Kidney glomerular epithelial cell (primary cell): ENCODE measurements around the gene RGS19.

Source experiments
- DNase-seq: peaks from one replicate; lab custom pipeline; 2025; lab: John Stamatoyannopoulos, UW

Gene RGS19

DNA sequence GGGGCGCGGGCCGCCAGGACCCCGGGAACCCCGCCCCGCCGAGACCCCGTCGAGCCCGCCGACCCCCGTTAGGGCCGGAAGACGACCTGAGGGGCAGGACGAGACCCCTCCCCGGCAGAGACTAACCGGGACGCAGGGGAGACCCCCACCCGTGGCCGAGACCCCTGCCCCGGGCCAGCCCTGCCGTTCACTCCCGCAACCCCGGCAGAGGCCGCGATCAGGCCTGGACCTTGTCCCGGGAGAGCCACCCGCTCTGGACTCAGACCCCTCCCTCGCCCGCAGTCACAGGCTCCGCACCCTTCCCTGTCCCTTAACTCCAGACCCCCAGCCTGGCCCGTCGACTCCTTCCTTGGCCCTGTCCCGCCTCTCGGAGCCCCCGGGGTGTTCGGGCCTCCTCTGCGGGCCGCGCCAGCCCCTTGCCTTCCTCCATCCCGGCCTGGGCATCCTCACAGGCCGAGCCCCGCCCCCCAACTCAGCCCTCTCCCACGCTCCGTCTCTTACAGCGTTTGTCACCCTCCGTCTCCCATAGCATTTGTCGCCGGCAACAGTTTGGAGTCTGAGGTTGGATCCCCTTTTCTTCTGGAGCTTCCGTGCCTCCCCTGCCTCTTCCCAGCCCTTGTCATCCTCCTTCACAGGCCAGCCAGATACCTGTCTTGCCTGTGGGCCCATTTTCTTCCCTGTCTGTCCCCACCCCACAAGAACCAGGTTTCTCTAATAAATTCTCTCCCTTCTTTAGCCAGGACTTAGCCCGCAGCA, 15.8 kb downstream of the RGS19 start:
- DNase-seq: no peak

DNA sequence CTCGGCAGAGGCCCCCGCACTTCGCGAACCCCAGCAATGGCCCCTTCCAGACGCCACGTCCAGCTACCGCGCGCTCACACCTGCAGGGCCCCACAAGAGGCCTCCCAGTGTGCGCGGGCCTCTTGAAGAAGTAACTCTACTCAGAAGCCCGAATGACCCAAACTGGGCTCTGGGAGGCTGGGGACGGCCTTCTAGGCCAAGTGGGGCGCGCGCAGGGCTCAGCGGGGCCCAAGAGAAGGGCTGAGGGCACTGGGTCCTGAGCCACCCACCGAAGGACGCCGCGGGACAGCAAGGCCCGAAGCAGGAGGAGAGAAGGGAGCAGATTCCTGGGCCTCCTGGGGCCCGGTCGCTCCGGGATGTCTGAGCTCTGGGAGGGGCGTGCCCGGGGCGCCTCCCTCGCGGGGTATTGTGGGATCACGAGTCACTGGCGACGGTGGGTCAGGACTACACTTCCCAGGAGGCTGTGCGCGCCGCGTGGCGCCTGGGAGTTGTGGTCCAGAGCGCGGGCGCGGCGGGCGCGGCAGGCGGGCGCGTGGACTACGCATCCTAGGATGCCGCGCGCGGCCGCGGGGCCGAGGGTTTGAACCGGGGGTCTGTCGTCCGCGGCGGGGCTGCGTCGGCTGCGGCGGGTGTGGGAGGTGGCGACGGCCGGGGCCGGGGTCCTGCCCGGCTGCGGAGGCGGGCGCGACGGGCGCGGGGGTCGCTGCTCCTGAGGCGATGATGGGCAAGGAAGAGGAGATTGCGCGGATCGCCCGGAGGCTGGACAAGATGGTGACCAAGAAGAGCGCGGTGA, 16.5 kb downstream of the RGS19 start, which contains the start of gene TCEA2:
Gene TCEA2 (plus strand): TSS at position 603 of the 793 bp plus-strand sequence. CDS start 115 bp downstream, at position 718.
- peak; percentile 92 for DNase-seq

DNA sequence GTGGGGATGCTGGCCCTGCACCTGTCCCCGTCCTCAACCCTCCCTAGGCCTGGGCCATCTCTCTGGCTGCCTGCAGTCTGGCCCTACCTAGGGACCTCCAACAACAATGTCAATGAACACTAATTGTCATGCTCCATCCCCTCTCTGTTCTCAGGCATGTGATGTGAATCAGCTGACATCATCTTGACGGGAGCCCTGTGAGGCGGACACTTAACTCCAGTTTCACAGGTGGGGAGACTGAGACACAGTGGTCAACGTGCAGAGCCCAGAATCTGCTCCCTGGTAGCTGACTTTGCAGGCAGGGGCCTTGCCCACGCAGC, 17.1 kb downstream of the RGS19 start:
- no peak for DNase-seq

DNA sequence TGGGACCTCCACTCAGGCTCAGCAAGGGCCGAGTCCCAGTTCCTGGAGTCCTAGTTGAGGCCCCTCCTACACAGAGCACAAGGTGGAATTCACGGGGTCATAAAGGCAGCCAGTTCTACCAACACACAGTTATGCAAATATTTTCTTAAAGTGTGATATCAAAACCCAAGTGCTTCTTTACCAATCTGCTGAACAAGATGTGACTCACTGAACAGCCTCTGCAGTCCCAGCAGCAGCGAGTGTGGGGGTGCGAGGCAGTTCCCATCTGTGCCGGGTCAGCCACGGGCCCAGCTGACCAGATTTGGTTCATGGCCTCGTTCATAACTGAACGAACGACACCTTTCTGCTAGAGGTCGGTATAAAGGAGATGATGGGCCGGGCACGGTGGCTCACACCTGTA, 20.8 kb downstream of the RGS19 start:
- DNase-seq: peak; percentile 79

DNA sequence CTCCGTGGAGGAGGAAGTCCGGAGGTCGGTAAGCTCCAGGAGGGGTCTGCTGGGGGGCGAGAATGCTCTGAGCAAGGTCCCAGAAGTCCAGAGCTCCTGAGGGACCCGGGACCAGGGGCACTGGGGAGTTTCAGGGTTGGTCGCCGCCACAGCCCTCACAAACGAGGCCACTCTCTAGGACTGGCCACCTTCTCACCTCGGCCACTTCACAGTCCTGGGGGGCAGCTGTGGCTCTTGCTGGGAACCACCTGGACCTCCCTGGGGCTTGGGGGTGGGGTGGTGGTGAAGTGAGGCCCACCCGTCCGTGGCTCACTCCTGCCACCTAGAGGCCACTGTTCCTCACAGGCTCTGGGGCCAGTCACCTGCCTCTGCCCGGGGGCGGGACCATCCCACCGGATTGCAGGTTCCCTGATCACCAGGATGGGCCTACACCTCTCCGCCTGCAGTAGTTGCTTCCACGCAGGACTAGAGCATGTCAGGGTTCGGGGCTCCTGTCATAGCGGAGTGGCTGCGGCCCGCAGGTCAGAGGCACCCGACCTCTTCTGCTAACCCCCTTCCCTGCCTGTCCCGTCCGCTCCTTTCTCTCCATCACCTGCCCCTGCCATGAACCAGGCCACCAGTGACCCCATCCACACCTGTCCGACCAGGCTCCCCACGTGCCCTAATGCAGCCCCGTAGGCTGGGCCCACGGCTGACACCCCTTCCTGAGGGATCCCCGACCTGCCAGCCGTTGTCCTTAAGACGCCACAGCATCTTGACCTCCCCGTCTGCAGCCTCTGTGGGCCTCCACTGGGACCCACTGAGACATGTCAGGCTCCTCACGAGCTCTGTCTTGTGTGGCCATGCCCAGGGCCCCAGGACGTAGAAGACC, 21.5 kb downstream of the RGS19 start:
- DNase-seq: peak; percentile 27

DNA sequence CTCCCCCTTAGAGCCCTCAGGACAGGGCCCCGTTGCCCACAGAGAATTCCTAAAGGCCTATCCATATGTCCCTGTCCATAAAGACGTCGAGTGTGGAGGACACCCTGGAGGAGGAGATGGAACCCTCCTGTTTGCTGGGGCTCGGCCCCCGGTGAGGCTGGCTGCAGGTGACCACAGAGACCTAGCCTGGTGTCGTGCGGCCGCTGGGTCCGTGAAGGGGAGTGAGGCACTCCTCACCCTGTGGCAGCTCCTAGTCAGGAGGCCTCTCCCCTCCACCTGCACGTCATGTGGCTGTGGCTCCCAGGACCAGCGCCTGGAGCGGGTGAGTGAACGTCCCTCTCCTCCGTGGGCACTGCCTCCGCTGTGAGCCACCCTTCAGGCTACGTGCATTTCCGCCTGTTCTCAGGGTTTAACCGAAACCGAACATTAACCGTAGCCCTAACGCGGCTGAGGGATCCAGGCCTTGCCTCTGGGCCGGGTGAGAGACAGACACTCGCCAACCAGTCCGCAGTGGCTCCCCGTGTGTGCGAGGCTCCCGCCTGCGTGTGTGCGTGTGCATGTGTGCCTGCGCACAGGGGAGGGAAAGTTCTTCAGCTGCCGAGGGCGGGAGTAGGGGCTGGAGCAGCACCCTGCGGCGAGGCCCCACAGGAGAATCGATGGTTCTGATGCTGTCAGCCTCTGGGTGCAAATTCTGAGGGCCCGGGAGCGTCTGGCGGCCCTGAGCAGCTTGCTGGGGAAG, 22.3 kb downstream of the RGS19 start:
- no peak for DNase-seq

DNA sequence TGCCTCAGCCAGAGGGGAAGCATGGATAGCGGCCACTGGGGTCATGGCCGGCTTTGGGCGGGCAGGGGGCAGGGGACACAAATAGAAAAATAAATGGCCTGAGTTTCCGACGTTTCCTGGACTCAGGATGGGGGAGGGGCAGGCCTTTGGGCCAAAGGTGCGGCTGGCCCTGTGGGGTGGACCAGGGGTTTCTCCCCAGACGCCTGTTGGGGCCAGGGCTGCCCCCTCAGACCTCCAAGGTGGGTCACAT, 22.8 kb downstream of the RGS19 start:
- no peak for DNase-seq

DNA sequence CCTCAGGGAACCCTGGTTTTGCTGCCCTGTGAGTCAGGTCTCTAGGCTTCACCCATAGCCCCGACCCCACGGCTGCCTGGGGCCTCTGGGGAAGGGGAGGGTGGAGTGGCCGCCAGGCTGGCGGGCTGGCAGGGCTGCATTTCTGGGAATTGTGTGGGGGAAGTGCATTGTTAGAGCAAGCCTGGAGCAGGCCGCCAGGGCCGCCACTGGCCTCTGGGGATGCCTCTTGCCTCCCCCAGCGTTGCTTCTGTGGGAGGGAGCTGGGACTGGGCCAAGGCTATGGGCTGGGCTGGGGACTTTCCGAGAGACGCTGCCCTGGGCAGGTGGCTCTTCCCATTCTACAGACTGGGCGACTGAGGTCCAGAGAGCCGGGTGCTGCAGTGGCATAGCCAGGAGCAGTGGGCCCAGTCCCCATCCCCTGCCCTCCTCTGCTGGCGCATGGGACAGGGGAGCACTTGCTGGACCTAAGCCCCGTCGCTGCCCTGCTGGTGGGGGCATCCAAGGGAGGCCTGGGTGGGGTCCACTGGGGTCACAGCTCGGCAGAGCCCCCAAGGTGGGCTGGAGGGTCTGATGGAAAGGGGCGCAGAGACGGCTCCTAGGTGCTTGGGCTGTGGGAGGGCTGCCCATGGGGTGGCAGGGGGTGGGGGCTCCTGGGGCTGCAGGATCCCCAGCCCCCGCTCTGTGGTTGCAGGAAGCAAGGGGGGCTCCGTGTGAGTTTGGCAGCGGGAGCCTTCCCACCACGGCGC, 23.3 kb downstream of the RGS19 start:
- DNase-seq: peak; percentile 10

DNA sequence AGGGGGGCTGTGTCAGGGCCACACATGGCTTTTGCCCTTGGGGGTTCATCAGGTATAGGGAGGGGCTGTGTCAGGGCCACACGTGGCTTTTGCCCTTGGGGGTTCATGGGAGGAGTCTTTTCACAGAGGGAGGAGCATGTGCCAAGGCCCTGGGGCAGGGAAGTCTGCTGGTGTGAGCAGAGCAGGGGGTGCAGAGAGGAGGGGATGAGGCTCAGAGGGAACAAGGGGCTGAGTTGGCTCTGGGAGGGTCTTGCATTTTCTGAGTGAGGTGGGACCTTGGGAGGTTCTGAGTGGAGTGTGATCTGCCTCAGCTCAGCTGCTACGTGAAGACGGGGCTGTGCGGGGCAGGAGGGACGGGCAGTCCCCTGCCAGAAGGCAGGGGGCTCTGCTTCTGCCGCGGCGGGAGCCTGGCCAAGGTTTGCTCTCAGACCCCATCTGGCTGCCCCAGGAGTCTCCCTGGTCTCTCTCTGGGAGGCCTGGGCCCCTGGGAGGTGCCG, 23.9 kb downstream of the RGS19 start:
- DNase-seq: no peak

DNA sequence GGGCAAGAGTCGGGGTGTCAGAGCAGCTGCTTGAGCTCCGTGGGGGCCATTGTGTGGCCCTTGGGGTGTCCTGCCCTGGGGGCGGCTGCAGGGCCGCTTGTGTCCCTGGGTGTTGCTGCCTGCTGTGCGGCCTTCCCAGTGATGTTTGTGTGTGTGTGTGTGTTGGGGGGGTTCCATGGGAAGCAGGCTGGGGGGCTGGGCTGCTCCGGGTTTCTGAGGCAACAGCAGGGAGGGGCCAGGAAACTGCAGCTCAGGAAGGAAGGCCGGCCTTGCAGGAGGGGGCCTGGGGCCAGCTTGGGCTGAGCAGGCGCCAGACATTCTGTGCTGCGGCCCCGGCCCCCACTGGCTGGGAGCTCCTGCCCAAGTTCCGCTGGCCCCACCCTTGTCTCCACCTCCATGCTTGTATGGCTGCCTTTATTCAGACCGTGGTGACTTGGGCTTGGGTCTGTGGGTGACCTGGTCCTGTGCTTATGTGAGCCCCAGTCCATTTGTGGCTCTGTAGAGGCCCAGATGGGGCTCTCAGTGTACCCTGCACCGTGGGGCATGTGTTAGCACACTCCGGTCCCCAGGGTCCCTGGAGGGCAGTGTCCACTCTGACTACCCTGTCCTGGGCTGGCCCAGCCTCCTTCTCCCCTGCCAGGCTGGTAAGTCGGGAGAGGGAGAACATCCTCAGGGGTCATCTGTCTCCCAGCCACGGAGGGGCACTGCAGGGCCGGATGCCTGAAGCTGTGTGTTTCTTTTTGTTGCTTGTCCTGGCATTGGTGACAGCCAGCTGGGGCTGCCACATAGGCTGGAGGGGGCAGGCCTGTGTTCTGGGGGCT, 25.3 kb downstream of the RGS19 start:
- DNase-seq: no peak

DNA sequence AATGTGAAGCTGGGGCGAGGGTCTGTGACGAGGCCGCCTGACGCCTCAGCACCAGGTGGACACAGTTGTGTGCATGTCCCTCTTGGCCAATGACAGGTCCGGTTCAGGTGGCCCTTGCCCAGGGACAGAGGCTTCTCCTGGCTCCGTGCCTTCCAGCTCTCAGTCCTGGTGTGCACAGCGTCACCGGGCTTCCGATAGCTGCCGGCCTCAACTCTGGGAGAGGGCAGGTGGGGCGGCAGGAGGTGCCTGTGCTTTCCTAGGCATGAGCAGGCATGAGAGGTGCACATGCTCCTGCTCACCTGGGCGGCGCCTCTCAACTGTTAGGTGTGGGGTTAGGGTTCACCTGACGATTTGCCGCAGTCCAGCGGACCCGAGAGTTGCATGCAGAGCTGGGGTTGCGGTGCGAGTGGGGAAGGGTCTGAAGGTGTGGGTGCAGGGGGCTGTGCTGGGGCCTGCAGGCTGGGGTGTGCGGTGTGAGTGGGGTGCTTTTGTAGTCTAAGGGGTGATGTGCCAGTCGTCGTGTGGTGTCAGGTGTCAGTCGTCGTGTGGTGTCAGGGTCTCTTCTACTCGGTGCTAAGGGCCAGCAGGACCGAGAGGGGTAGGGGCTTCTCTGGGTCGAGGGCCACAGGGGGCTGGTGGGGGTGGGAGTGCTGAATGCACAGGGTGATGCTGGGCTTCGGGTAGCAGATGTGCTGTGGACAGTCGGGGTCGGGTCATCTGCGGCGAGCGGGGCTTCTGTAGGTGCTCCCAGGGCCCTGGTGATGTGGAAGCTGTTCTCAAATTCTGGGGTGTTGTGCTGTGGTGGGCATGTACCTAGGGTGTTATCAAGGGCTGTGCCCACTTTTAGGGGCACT, 26.1 kb downstream of the RGS19 start:
- no peak for DNase-seq

DNA sequence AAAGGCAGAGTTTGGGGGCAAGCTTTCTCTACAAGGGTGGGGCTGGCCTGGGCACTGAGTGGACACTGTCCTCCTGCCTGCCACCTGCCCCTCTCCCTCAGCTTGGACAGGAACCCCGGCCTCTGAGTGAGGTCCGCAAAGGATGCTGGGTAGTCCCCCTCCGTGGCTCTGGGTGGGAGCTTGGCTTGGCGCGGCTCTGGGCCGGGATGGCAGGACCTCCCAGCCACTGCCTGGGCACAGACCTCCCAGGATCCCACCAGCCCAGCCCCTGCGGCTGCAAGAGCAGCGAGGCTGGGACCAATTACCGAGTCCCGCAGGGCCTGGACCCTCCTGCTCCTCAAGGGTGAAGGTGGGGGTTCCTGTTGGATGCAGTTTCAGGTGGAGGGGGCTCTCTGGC, 27.0 kb downstream of the RGS19 start:
- no peak for DNase-seq

DNA sequence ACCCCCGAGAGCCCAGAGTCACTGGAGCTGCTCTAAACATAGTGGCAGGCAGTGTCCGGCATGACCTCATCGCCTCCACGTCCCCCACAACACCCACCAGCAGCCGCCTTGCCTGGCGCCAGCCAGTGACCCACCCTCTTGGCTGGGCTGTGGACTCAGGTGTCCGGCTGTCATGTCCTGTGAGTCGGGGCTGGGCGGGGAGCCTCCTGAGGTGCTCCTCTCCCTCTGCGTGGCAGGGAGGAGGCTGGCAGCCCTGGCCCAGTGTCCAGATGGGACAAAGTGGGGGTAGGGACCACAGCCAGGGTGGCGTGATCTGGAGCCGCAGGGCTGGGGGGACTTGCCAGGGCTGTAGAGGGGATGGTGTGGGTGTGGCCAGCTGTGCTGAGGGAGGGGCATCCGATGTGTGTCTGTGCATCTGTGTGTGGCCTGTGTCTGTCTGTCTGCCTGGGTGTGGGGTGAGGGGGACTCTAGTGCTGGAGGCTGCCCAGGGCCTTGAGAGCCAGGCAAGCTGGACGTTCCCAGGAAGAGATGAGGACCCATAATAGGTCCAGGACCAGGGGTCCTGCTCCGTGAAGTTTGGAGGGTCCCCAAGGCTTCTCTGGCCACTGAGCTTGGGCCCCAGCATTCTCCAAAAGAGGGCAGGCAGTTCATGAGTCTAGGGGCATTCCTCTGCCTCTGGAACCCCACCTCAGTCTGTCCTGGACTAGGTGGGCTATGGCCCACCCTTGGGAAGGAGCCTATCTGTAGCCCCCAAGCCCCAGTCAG, 27.6 kb downstream of the RGS19 start:
- no peak for DNase-seq

DNA sequence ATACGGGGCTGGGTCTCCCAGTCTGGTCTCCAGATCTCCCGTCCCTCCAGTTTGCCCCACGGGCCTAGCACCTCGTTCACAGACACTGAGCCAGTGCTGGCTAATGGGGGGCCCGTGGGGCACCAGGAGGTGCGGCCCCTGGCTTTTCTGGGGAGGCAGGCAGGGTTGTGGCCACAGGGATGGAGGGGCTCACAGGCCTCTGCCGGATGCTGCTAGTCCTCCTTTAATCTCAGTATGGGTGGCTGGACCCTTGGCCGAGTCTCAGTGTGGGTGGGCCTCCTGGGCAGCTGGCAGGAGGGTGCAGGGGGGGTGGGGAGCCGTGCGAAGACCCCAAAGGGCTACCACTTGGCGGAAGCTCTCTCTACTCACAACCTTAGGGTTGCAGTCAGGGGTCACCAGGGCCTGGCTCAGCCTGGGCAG, 28.3 kb downstream of the RGS19 start:
- DNase-seq: no peak

DNA sequence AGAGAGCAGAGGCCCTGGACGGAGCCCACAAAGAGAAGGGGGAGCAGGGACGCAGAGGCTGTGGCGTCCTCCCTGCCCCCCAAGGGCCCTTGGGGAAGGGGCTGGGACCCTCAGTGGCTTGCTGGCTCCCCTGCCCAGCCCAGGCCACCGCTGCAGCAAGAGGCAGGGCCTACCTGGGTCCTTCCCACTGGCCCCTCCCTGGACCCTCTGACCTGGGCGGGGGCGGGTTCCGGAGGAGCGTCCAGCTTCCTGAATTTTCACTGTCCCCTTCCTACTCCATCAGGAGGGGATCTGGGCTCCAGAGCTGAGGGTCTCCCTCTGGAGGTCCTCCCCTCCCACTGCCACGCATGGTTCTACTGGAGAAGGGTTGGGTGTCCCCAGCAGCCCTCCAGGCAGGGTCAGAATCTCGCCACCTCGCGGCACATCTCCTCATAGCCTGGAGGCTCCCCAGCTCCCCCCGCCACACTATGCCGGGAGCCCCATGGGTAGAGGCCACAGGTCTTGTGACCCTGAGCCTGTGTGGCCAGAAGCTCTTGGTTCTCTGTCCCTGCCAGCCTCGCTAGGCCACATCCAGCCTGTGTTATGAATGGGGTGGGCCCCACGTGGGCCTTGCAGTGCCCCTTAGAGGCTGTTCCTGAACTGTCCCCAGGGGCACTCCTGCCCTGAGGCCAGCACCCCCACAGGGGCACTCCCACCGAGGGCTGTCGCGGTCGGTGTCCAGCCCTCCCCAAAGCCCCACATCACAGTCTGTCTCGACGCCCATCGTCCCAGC, 28.9 kb downstream of the RGS19 start:
- DNase-seq: no peak

DNA sequence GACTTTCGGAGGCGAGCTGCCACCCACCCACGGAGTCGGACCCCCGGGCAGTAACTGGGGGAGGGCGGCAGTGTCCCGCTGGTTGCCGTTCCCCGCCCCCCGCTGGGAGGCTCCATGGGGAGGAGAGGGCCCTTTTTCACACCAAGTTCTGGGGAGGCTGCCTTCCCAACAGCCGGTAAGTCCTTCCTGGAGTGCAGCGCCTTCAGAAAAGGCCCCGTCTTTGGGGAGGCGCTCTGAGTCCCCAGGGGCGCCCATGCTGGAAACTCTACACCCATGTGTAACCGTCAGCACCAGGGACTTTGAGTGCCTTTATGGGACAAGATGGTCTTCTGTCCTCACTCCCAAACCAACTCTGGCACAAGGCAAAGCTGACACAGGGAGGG, 29.4 kb downstream of the RGS19 start:
- DNase-seq: no peak

DNA sequence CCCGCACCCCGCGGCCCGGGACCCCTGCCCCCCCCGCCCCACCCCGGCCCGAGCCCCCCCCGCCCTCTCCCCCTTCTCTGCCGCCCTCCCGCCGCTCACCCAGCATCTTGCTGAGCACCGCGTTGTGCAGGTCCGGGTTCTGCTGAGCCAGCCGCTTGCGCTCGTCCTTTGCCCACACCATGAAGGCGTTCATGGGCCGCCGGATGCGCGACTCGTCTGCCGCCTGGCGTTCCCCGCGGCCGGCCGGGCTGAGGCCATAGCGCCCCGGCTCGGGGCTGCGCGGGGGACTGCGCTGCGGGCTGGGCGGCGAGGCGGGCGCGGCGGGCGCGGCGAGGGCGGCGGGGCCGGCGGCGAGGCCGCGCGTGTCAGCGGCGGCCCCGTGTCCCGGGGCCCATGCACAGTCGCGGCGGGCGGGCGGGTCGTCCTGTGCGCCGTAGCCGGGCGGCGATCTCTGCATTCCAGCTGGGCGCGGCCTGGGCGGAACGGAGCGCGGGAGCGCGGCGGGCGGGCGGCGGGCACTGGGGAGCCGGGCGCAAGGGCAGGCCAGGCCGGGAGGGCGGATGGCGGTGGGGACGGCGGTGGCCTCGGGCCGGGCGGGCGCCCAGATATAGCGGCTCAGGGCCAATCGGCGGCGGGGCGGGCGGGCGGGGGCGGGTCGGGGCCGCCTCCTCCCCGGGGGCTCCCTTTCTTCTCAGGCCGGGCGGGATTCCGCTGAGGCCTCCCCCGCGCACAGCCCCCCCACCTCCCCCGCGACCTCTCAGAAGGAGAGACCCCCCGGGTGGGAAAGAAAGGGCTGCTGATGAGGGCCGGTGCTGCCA, 30.0 kb downstream of the RGS19 start, which contains the start of gene SOX18:
Gene SOX18 (minus strand): TSS at position 580 of the 818 bp plus-strand sequence. CDS start 123 bp downstream, at position 457.
- no peak for DNase-seq
